Left lobe of liver (tissue), 2 donors: ENCODE data around the gene RPS6KA4. TPM values are rescaled to one million over a fixed set of nuclear protein-coding genes. Genes with fewer than 3 reads are reported as not detected.
"Not testable (repeated sequence)": the region's sequence is repeated elsewhere in the genome, so short reads cannot be mapped to it uniquely, and the experiment has no call there.

Source experiments
- ATAC-seq: fragments of 200-7000 bp; cut with Tn5 transposase; one replicate; pipeline ENCODE4 v1.9.1; 2020; ENCODE audit warnings: mild to moderate bottlenecking, moderate library complexity
- DNase-seq: peaks from one replicate; pipeline ENCODE4 v3.0.0-alpha.2; 2020; ENCODE audit warnings: low spot score
- total RNA-seq: library from RNA; stranded (reverse); gene quantifications from one replicate; pipeline ENCODE4 v1.2.1, GENCODE V29; 2021
- donor health status: DM: no; HTN: no; CAD: no; lungs with moderate emphysema.
- donor health status: DM: no; HTN: yes; CAD: no.

The RPS6KA4 gene
- 9.8 TPM for total RNA-seq

- DNase-seq: peak; percentile 70
- peak; percentile 86 for ATAC-seq
These were observed at the start of gene RPS6KA4 for GRCh38 chr11:64358907-64359711. RPS6KA4 (plus strand) TSS chr11:64359162; CDS start chr11:64359236, 74 bp downstream.

GRCh38 chr11:64312947-64313346 lies 46.0 kb upstream of the RPS6KA4 start:
- ATAC-seq (no peak), DNase-seq (no peak)

- ATAC-seq (no peak), DNase-seq (no peak)
These were observed 45.3 kb upstream of the RPS6KA4 start for GRCh38 chr11:64313491-64314145.

GRCh38 chr11:64314146-64314804 lies 44.7 kb upstream of the RPS6KA4 start:
- no peak for DNase-seq
- ATAC-seq: no peak

- ATAC-seq (no peak), DNase-seq (peak; percentile 46)
These were observed 44.0 kb upstream of the RPS6KA4 start for GRCh38 chr11:64314805-64315561.

GRCh38 chr11:64315667-64316526 lies 43.1 kb upstream of the RPS6KA4 start:
- ATAC-seq, DNase-seq: not testable (repeated sequence)

GRCh38 chr11:64316672-64317324 lies 42.2 kb upstream of the RPS6KA4 start:
- ATAC-seq (peak; percentile 5), DNase-seq (peak; percentile 72)

- ATAC-seq (peak; percentile 80), DNase-seq (peak; percentile 98)
These were observed 41.5 kb upstream of the RPS6KA4 start, which contains the start of gene TRMT112 for GRCh38 chr11:64317325-64317960. TRMT112 (minus strand) TSS chr11:64317559; CDS start chr11:64317526, 33 bp downstream.

GRCh38 chr11:64317961-64318765 lies 40.8 kb upstream of the RPS6KA4 start, which contains the start of gene PRDX5:
PRDX5 (plus strand) TSS chr11:64318121; CDS start chr11:64318216, 95 bp downstream.
- DNase-seq (peak; percentile 98), ATAC-seq (peak; percentile 82)

GRCh38 chr11:64318766-64319761 lies 39.9 kb upstream of the RPS6KA4 start:
- ATAC-seq (no peak), DNase-seq (peak; percentile 56)

GRCh38 chr11:64320556-64320955 lies 38.4 kb upstream of the RPS6KA4 start:
- DNase-seq (no peak), ATAC-seq (no peak)

- DNase-seq (no peak), ATAC-seq (no peak)
These were observed 37.9 kb upstream of the RPS6KA4 start for GRCh38 chr11:64321026-64321425.

- ATAC-seq (no peak), DNase-seq (peak; percentile 42)
These were observed 37.4 kb upstream of the RPS6KA4 start for GRCh38 chr11:64321533-64321932.

GRCh38 chr11:64322925-64323260 lies 36.1 kb upstream of the RPS6KA4 start:
- ATAC-seq: no peak
- DNase-seq: peak; percentile 40

GRCh38 chr11:64323373-64323772 lies 35.6 kb upstream of the RPS6KA4 start:
- ATAC-seq: no peak
- peak; percentile 41 for DNase-seq

GRCh38 chr11:64323984-64324383 lies 35.0 kb upstream of the RPS6KA4 start:
- ATAC-seq, DNase-seq: not testable (repeated sequence)
